GM23248 (cell line): ENCODE results near the gene PPEF1.

ENCODE experiments used
- EZH2 ChIP-seq: fragments of 200-600 bp; sonication (generic); IDR thresholded peaks from 2 replicates; pipeline ENCODE4 v1.6.1; 2018; ENCODE audit warnings: antibody characterized with exemption, mild to moderate bottlenecking; ENCODE audit not compliant: insufficient read depth, poor library complexity, severe bottlenecking
- EZH2phosphoT487 ChIP-seq: fragments of 200-600 bp; sonication (generic); IDR thresholded peaks from 2 replicates; pipeline ENCODE4 v1.6.1; 2018; ENCODE audit warnings: antibody characterized with exemption, moderate library complexity, mild to moderate bottlenecking, low read depth; ENCODE audit not compliant: insufficient read depth

DNA sequence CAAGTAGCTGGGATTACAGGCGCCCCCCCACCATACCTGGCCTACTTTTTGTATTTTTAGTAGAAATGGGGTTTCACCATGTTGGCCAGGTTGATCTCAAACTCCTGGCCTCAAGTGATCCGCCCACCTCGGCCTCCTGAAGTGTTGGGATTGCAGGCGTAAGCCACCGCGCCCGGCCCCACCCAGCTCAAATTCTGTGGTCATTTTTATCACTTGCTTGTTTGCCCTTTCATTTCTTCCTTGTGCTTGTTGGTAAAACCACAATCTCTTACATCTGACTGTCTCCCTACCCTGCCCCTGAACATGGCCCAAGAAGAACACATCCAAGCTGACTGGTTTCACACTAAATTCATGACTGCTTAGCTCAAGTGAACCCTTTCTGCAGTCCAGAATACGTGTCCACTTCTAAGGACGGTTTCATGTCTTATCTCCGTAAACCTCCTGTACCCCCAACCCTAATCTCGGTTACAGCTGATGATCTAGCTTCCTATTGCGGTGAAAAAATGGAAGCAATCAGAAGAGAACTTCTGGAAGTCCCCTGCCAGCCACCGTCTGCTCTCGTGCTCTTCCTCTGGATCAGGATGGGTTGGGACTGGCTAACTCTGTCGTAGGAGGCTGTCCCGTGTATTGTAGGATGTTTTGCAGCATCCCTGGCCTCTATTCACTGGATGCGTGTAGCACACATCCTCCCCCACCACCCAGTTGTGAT is 30.1 kb upstream of the PPEF1 start:
- TF ChIP-seq EZH2 (no peak), EZH2phosphoT487 (no peak)
